Tibial artery (tissue), 4 donors: Measurements from ENCODE around the gene C6orf47.

ENCODE experiments used
- DNase-seq, 2 donors: peaks; one replicate each; pipeline ENCODE4 v3.0.0-alpha.2; 2019
- H3K27ac ChIP-seq, 2 donors: fragments of 200-600 bp; sonication (generic) in 1 of 2; 1 replicate in 1 of 2; 2 replicates in 1 of 2; pipeline ENCODE4 v1.5.1; 2018 to 2019; ENCODE audit warnings: mild to moderate bottlenecking in 1 of 2
- H3K27me3 ChIP-seq, 2 donors: fragments of 200-600 bp; sonication (generic) in 1 of 2; one replicate each; pipeline versions ENCODE4 v1.5.1 to v1.6.0; 2016 to 2019
- H3K36me3 ChIP-seq, 3 donors: fragments of 200-600 bp; sonication (generic) in 2 of 3; one replicate each; pipeline ENCODE4 v1.5.1; 2016 to 2019; ENCODE audit warnings: mild to moderate bottlenecking in 2 of 3
- H3K4me1 ChIP-seq, 4 donors: fragments of 200-600 bp; sonication (generic) in 2 of 4; 1 replicate in 3 of 4; 2 replicates in 1 of 4; pipeline ENCODE4 v1.5.1; 2016 to 2019
- H3K4me3 ChIP-seq, 2 donors: fragments of 200-600 bp; sonication (generic) in 1 of 2; 1 replicate in 1 of 2; 2 replicates in 1 of 2; pipeline ENCODE4 v1.5.1; 2018 to 2019; ENCODE audit warnings: mild to moderate bottlenecking in 2 of 2
- H3K9me3 ChIP-seq, 3 donors: fragments of 200-600 bp; sonication (generic) in 1 of 3; one replicate each; pipeline ENCODE4 v1.5.1; 2016 to 2019
- intact Hi-C: fragments of 100-400 bp; cut with DNase I; formaldehyde crosslinking; loops from one replicate; pipeline ENCODE4 v1.15.0; 2023; ENCODE audit warnings: low total_unique reads
- TF ChIP-seq, protein P1 (sequence below), 2 experiments: fragments of 200-600 bp in 1 of 2; fragments of 450-650 bp in 1 of 2; IDR thresholded peaks; one replicate each; pipeline ENCODE4 v1.5.1; 2017 to 2019; ENCODE audit warnings: antibody characterized with exemption in 2 of 2, mild to moderate bottlenecking in 1 of 2, moderate library complexity in 1 of 2

The C6orf47 gene

DNA sequence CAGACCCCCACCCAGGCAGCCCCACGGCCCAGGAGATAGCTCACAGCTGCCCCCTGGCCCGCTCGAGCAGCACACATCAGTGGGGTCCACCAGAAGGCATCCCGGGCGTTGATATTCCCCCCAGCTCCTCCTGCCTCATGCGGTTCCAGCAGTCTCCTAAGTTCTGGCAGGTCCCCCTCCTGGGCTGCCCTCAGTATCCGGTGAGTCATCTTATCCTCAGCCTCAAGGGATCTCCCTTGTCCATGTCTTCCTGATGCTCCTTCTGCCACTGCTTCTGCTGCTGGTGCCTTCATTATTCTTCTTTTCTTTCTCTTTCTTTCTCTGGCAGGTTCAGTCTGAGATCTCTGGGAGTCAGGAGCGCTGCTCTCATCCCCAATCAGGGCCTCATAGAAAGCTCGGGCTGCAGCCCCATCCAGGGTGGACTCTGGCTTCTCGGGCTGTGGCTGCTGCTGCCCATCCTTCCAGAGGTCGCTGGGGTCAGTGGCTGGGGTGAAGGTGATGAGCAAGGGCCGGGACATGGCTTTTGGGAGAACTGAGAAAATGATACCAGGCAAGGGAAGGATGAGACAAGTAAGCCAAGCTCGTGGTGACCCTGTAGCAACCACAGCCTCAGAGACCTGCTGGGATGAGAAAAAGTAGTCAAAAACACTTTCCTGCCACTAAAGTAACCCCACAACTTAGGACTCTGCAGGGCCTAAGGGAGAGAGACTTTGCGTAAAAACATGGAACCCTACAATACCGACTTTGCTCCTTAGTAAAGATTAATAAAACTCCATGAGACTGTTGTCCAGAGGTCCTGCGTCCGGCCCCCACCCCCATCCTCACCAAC lies 3.6 kb upstream of the C6orf47 start:
- Histone ChIP-seq H3K4me3 (peak overlapping the region; percentile 77 to 88), H3K36me3 (peaks cover 21 to 38% (median 34%) of the 10 kb centered on the region in 3 donors), H3K9me3 (no peaks in the 10 kb centered on the region), H3K4me1 (peaks cover 4 to 70% (median 55%) of the 10 kb centered on the region in 4 donors), H3K27me3 (no peaks in the 10 kb centered on the region), H3K27ac (peak overlapping the region; percentile 93 to 94)
- DNase-seq: peak; percentile 70 to 85
- TF ChIP-seq, protein P1, sequence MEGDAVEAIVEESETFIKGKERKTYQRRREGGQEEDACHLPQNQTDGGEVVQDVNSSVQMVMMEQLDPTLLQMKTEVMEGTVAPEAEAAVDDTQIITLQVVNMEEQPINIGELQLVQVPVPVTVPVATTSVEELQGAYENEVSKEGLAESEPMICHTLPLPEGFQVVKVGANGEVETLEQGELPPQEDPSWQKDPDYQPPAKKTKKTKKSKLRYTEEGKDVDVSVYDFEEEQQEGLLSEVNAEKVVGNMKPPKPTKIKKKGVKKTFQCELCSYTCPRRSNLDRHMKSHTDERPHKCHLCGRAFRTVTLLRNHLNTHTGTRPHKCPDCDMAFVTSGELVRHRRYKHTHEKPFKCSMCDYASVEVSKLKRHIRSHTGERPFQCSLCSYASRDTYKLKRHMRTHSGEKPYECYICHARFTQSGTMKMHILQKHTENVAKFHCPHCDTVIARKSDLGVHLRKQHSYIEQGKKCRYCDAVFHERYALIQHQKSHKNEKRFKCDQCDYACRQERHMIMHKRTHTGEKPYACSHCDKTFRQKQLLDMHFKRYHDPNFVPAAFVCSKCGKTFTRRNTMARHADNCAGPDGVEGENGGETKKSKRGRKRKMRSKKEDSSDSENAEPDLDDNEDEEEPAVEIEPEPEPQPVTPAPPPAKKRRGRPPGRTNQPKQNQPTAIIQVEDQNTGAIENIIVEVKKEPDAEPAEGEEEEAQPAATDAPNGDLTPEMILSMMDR (IDR thresholded peaks at IDR 0.05): no peak
- intact Hi-C loops: no loop called here

DNA sequence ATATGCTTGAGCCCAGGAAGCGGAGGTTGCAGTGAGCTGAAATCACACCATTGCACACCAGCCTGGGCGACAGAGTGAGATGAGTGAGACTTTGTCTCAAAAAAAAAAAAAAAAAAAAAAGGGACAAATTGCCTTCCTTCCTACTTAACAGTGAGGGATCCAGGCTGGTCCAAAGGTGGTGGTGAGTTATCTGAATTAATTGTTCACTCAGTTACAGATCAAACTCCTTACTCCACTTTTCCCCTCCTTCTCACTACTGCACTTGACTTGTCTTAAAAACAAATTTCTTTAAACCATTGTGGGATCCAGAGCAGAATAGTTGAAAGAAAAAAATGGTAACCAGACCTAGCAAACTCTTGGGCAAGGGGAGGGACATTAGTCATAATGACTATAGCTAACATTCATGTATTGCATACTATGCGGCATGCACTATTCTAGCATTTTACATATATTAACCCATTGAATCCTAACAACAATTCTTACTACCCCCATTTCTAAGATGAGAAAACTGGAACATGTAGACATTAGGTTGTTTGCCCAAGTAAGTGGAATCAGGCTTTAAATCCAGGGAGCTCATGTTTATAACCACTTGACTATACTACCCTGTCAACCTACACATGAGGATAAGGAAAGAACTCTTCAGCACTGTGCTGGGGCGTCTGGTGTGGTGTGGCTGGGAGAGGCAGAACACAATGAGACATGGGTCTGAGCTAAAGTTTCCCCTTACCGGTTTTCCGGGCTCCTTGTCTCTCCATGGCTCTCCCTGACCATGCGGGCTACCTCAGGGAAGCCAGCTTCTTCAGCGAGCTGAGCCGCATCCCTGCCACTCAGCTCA lies 2.8 kb upstream of the C6orf47 start:
- peaks cover 6 to 74% (median 60%) of the 10 kb centered on the region in 4 donors for H3K4me1 ChIP-seq
- H3K27me3 ChIP-seq: no peaks in the 10 kb centered on the region
- H3K4me3 ChIP-seq: peak overlapping the region; percentile 77 to 88
- peaks cover 13 to 36% (median 26%) of the 10 kb centered on the region in 3 donors for H3K36me3 ChIP-seq
- DNase-seq: no peak
- H3K9me3 ChIP-seq: no peaks in the 10 kb centered on the region
- TF ChIP-seq, protein P1 (IDR thresholded peaks at IDR 0.05): no peak
- intact Hi-C loops: no loop called here
- H3K27ac ChIP-seq: peak overlapping the region; percentile 93 to 94

DNA sequence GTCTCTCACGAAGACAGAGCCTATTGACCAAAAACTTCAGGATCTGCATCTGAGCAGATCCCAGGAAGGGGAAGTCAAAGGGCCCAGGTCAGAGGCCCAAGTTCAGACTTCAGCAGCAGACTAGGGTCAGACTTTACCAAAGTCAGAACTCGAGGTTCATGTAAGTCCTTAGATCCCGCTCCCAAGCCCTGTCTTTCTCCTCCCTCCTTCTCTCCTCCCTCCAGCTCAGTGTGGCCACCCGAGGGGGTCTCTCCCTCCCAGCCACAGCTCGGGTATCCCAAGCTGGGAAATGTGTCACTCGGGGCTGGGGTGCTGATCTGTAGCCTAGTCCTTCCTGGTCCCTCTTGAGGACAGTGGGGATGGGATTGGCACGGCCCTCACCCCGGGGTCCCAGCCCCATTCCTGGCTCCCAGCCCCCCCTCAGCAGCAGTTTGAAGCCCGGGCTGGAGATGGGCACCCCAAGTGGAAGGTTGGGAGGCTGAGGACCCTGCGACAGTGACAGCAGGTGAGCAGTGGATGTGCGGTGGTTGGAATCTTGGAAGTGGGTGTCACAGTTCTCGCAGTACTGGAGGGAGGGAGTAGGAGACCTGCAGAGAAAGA lies 1.6 kb upstream of the C6orf47 start:
- Histone ChIP-seq H3K9me3 (no peaks in the 10 kb centered on the region), H3K4me1 (peaks cover 6 to 73% (median 60%) of the 10 kb centered on the region in 4 donors), H3K27me3 (no peaks in the 10 kb centered on the region), H3K36me3 (peaks cover 6 to 35% (median 23%) of the 10 kb centered on the region in 3 donors), H3K27ac (peak overlapping the region; percentile 11 to 78), H3K4me3 (no peak overlapping the region)
- intact Hi-C loops: no loop called here
- no peak for DNase-seq
- TF ChIP-seq, protein P1 (IDR thresholded peaks at IDR 0.05): no peak

DNA sequence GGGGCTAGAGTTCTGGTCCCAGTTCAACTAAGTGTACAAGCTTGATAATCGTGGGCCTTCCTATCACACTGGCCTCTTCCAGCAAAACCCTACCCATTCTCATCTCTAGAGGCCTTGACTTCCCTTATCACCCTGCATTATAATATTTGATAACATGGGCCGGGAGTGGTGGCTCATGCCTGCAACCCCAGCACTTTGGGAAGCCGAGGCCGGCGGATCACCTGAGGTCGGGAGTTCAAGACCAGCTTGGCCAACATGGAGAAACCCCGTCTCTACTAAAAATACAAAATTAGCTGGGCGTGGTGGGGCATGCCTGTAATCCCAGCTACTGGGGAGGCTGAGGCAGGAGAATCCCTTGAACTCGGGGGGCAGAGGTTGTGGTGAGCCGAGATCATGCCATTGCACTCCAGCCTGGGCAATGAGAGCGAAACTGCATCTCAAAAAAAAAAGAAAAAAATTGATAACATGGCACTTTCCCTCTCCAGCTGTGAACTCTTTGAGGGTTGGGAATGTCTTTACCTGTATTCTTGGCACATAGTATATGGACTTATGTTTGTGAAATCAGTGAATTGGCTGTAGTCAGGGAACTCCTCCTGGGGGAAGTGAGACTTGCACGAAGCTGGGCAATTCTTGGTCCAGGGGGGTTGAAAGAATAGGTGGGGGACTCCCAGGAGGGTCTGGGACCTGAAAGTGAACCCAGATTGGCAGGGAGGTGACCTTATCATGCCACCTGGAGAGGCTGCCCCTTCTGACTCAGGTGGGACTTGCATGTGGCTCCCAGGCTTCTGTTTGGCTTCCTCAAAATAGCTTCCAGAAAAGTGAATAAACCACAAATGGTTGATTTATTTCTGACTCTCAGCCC lies 915 bp upstream of the C6orf47 start:
- peak overlapping the region; percentile 67 to 68 for H3K4me3 ChIP-seq
- no peaks in the 10 kb centered on the region for H3K27me3 ChIP-seq
- no peak for DNase-seq
- H3K4me1 ChIP-seq: peaks cover 6 to 67% (median 53%) of the 10 kb centered on the region in 4 donors
- H3K36me3 ChIP-seq: peaks cover 4 to 41% (median 24%) of the 10 kb centered on the region in 3 donors
- TF ChIP-seq, protein P1 (IDR thresholded peaks at IDR 0.05): no peak
- H3K9me3 ChIP-seq: no peaks in the 10 kb centered on the region
- intact Hi-C loops: no loop called here
- H3K27ac ChIP-seq: peak overlapping the region; percentile 78 to 81
